CD4-positive, alpha-beta T cell (primary cell): ENCODE data around the gene MAPK8IP1. TPM values are rescaled to one million over a fixed set of nuclear protein-coding genes. Genes with fewer than 3 reads are reported as not detected.

Experiments used
- ATAC-seq: fragments of 200-7000 bp; cut with Tn5 transposase; one replicate; pipeline ENCODE4 v1.10.0; 2022; ENCODE audit warnings: mild to moderate bottlenecking; ENCODE audit not compliant: poor library complexity
- CTCF ChIA-PET: fragments of 350-600 bp; sonication (Branson Sonifier 250); formaldehyde crosslinking; loops from one replicate; lab custom pipeline; 2021; ENCODE audit warnings: antibody characterized with exemption, inconsistent platforms; lab: Charles Lee
- POLR2A ChIA-PET: fragments of 350-600 bp; sonication (Branson Sonifier 250); formaldehyde crosslinking; loops from one replicate; lab custom pipeline; 2021; ENCODE audit warnings: antibody characterized with exemption, inconsistent platforms; lab: Charles Lee
- DNase-seq, 14 experiments: peaks; one replicate each; pipeline ENCODE4 v3.0.0-alpha.2; 2013 to 2020; ENCODE audit warnings: mixed read lengths in 2 of 14
- H3K27ac ChIP-seq, 2 donors: one replicate each; pipeline versions ENCODE4 v1.5.1 to v1.7.0; 2013; ENCODE audit warnings: low read length in 2 of 2, low read depth in 1 of 2, mild to moderate bottlenecking in 1 of 2
- H3K27me3 ChIP-seq, 2 experiments: 1 replicate in 1 of 2; 2 replicates in 1 of 2; pipeline versions ENCODE4 v1.6.1 to v1.7.0; 2013; ENCODE audit warnings: low read length in 2 of 2, control low read depth in 1 of 2, mild to moderate bottlenecking in 1 of 2, moderate library complexity in 1 of 2; ENCODE audit not compliant: insufficient read depth in 2 of 2, control insufficient read depth in 1 of 2
- H3K36me3 ChIP-seq: one replicate; pipeline ENCODE4 v1.6.1; 2013; ENCODE audit warnings: low read length, control low read depth; ENCODE audit not compliant: insufficient read depth
- H3K4me1 ChIP-seq: one replicate; pipeline ENCODE4 v1.6.1; 2013; ENCODE audit warnings: low read length, control low read depth; ENCODE audit not compliant: insufficient read depth
- H3K4me3 ChIP-seq: one replicate; pipeline ENCODE4 v1.5.1; 2013; ENCODE audit warnings: mild to moderate bottlenecking, low read length, moderate library complexity
- H3K9me3 ChIP-seq, 2 experiments: 1 replicate in 1 of 2; 2 replicates in 1 of 2; pipeline versions ENCODE4 v1.6.1 to v1.7.0; 2013; ENCODE audit warnings: low read length in 2 of 2, mild to moderate bottlenecking in 2 of 2, control low read depth in 1 of 2, moderate library complexity in 1 of 2; ENCODE audit not compliant: control insufficient read depth in 1 of 2, insufficient read depth in 1 of 2
- H3K27ac Mint-ChIP-seq: one replicate; pipeline ENCODE4 v1.8.0; 2020; ENCODE audit warnings: mixed read lengths
- H3K27me3 Mint-ChIP-seq: one replicate; pipeline ENCODE4 v1.8.0; 2021; ENCODE audit warnings: mixed read lengths
- H3K36me3 Mint-ChIP-seq: one replicate; pipeline ENCODE4 v1.8.0; 2021; ENCODE audit warnings: low read depth, mixed read lengths
- H3K4me1 Mint-ChIP-seq: one replicate; pipeline ENCODE4 v1.8.0; 2021; ENCODE audit warnings: low read depth, mixed read lengths
- H3K4me3 Mint-ChIP-seq: one replicate; pipeline ENCODE4 v1.8.0; 2020; ENCODE audit warnings: mild to moderate bottlenecking, mixed read lengths
- H3K9me3 Mint-ChIP-seq: one replicate; pipeline ENCODE4 v1.8.0; 2020; ENCODE audit warnings: mixed read lengths
- intact Hi-C, 2 experiments: fragments of 100-400 bp; cut with DNase I in 1 of 2; cut with micrococcal nuclease in 1 of 2; formaldehyde crosslinking; loops; one replicate each; pipeline versions ENCODE4 v1.15.1 to v1.9.0; 2023 to 2025; cut with DNase I, micrococcal nuclease
- total RNA-seq, 174 experiments: library from RNA in 2 of 174; stranded (reverse) in 2 of 174; gene quantifications; one replicate each; pipeline ENCODE4 v1.2.3 and lab custom pipeline; 2021 to 2026
- TF ChIP-seq, protein P1 (sequence below): fragments of 200-600 bp; IDR thresholded peaks from one replicate; pipeline ENCODE4 v1.8.0; 2022; ENCODE audit warnings: antibody characterized with exemption, mild to moderate bottlenecking

MAPK8IP1 gene
- total RNA-seq, 2 experiments from 2014 or later: 2.3 to 2.4 TPM

DNA sequence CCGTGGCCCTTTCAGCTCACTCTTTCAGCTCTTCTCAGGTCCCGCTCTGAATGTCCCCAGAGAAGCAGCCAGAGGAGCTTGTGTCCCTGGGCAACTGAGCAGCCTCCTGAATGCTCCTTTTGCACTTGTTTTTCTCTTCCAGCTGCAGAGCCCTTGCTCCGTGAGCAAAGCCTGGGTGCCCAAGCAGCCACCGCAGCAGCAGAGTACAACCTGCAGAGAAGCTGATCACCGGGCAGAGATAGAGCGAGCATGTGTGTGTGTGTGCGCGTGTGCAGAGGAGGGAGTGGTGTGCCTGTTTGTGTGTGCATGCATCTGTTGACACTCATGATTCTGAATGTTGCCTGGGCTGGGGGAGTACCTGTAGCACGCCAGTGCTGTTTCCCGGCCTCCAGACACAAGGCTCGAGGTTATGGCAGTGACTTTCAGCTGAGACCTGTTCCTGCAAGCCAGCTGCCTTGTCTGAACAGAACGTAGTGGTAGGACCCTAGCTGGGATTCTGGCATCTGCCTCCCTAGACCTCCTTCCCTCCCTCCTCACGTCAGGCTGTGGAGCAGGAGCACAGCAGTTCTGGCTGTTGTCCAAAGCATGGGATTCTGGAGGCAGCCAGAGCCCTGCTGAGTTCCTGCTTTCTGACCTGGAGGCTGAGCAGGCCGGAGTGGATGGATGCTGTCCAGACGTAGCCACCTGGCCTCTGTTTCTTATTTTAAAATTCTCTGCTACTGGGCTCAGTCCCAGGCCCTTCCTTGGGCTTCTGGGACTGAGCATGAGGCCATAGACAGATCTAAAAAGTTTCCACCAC, 4.5 kb upstream of the MAPK8IP1 start:
- ChIA-PET CTCF (no interaction called here), POLR2A (no interaction called here)
- H3K4me1 Mint-ChIP-seq: peaks cover 11% of the 10 kb centered on the region
- H3K9me3 Mint-ChIP-seq: no peaks in the 10 kb centered on the region
- intact Hi-C loops: no loop called here
- H3K27ac Mint-ChIP-seq: no peak overlapping the region
- no peaks in the 10 kb centered on the region for H3K27me3 Mint-ChIP-seq
- peaks cover 76% of the 10 kb centered on the region for H3K36me3 Mint-ChIP-seq
- Histone ChIP-seq H3K4me1 (peaks cover 10% of the 10 kb centered on the region), H3K27ac (no peak overlapping the region), H3K4me3 (no peak overlapping the region), H3K27me3 (no peaks in the 10 kb centered on the region), H3K36me3 (peaks cover 46% of the 10 kb centered on the region), H3K9me3 (peaks cover 0 to 3% of the 10 kb centered on the region in 2 experiments)
- TF ChIP-seq, protein P1, sequence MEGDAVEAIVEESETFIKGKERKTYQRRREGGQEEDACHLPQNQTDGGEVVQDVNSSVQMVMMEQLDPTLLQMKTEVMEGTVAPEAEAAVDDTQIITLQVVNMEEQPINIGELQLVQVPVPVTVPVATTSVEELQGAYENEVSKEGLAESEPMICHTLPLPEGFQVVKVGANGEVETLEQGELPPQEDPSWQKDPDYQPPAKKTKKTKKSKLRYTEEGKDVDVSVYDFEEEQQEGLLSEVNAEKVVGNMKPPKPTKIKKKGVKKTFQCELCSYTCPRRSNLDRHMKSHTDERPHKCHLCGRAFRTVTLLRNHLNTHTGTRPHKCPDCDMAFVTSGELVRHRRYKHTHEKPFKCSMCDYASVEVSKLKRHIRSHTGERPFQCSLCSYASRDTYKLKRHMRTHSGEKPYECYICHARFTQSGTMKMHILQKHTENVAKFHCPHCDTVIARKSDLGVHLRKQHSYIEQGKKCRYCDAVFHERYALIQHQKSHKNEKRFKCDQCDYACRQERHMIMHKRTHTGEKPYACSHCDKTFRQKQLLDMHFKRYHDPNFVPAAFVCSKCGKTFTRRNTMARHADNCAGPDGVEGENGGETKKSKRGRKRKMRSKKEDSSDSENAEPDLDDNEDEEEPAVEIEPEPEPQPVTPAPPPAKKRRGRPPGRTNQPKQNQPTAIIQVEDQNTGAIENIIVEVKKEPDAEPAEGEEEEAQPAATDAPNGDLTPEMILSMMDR: no peak
- DNase-seq (no peak), ATAC-seq (no peak)
- peak overlapping the region; percentile 58 for H3K4me3 Mint-ChIP-seq

DNA sequence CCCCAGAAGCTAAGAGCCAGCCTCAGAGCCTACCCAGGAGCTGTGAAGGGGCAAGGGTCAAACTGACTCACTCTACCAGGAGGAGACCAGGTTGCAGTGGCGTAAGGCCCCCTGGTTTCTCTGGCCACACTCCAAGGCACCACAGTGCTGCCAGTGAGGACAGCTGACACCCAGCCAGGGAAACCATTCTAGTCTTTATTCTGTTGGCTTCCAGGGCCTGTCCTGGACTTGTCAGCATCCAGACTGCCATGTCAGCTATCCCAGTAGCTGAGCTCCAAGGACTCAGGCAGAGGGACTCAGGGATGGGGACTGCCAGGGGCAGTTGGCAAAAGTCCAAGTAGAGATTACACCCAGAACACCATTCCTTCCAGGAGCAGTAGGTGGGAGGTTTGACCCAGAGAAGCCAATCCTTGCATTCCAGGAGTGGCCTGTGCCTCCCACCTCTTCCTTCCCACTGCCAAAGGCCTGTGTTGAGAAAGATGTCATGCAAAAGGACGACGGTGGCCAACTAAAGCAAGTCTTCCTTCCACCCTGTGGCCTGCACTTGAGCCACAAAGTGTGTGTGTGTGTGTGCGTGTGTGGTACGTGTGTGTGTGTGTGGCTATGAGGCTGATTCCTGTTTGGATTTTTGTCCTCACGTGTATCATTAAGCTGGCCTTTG, 3.6 kb upstream of the MAPK8IP1 start:
- Mint-ChIP-seq H3K9me3 (no peaks in the 10 kb centered on the region), H3K4me1 (peaks cover 11% of the 10 kb centered on the region), H3K4me3 (peak overlapping the region; percentile 35), H3K36me3 (peaks cover 67% of the 10 kb centered on the region), H3K27me3 (no peaks in the 10 kb centered on the region), H3K27ac (peak overlapping the region; percentile 36)
- H3K36me3 ChIP-seq: peaks cover 42% of the 10 kb centered on the region
- ChIA-PET POLR2A (no interaction called here), CTCF (no interaction called here)
- H3K9me3 ChIP-seq: peaks cover 0 to 5% of the 10 kb centered on the region in 2 experiments
- no peak overlapping the region for H3K27ac ChIP-seq
- no peaks in the 10 kb centered on the region for H3K27me3 ChIP-seq
- H3K4me1 ChIP-seq: peaks cover 13% of the 10 kb centered on the region
- ATAC-seq (no peak), DNase-seq (peak in 1 of 14 experiments; percentile 12)
- TF ChIP-seq, protein P1: no peak
- no peak overlapping the region for H3K4me3 ChIP-seq
- intact Hi-C loops: no loop called here

DNA sequence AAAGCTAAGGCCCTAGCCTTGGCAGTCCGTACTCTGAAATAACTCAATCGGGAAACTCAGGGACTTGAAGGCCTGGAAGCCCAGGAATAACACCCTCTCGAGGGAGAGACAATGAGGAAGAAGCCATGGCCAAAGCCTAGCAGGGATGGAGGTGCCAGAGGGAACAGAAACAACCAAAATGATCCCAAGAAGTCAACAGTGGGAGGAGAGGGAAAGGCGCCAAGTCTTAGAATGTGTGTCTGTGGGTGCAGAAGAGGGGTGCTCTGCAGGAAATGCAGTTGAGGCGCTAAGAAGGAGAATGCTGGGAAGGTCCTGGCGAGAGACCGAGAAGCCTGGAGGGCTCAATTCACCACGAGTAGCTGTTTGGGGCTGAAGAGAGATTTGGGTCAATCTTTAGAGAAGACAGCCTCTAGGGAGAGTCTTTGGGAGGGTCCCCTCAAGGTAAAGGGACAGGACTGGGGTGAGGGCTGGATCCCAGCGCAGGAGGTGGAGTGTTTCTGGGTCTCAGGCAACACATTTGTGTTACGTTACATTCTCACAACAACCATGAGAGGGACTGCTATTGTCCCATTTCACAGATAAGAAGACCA, 760 bp upstream of the MAPK8IP1 start:
- H3K27me3 Mint-ChIP-seq: no peaks in the 10 kb centered on the region
- POLR2A ChIA-PET: no interaction called here
- no peaks in the 10 kb centered on the region for H3K27me3 ChIP-seq
- CTCF ChIA-PET: no interaction called here
- DNase-seq: peak in 1 of 14 experiments; percentile 27
- H3K9me3 Mint-ChIP-seq: no peaks in the 10 kb centered on the region
- peak overlapping the region; percentile 81 for H3K4me3 Mint-ChIP-seq
- H3K9me3 ChIP-seq: peaks cover 0 to 5% of the 10 kb centered on the region in 2 experiments
- no peak for ATAC-seq
- peak overlapping the region; percentile 34 for H3K4me3 ChIP-seq
- TF ChIP-seq, protein P1: no peak
- H3K27ac Mint-ChIP-seq: peak overlapping the region; percentile 77
- peaks cover 11% of the 10 kb centered on the region for H3K4me1 Mint-ChIP-seq
- H3K36me3 Mint-ChIP-seq: peaks cover 43% of the 10 kb centered on the region
- H3K36me3 ChIP-seq: peaks cover 21% of the 10 kb centered on the region
- intact Hi-C loops: loop anchor here in 1 of 2 experiments (5.0 kb wide), 1 partner anchor 508 kb away; the partner anchor contains the start of gene CHRM4
- peaks cover 13% of the 10 kb centered on the region for H3K4me1 ChIP-seq
- H3K27ac ChIP-seq: no peak overlapping the region
